Measurements from ENCODE around the gene ZMIZ2.

DNA sequence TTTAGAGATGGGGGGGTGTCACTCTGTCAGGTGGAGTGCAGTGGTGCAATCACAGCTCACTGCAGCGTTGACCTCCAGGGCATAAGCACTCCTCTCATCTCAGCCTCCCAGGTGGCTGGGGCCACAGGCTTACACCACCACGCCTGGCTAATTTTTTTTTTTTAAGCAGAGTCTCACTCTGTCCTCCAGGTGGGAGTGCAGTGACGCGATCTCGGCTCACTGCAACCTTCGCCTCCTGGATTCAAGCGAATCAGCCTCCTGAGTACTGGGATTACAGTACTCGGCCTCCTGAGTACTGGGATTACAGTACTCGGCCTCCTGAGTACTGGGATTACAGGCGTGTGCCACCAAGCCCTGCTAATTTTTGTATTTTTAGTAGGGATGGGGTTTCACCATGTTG, 24.2 kb downstream of the ZMIZ2 start:
- TF ChIP-seq, protein P1, sequence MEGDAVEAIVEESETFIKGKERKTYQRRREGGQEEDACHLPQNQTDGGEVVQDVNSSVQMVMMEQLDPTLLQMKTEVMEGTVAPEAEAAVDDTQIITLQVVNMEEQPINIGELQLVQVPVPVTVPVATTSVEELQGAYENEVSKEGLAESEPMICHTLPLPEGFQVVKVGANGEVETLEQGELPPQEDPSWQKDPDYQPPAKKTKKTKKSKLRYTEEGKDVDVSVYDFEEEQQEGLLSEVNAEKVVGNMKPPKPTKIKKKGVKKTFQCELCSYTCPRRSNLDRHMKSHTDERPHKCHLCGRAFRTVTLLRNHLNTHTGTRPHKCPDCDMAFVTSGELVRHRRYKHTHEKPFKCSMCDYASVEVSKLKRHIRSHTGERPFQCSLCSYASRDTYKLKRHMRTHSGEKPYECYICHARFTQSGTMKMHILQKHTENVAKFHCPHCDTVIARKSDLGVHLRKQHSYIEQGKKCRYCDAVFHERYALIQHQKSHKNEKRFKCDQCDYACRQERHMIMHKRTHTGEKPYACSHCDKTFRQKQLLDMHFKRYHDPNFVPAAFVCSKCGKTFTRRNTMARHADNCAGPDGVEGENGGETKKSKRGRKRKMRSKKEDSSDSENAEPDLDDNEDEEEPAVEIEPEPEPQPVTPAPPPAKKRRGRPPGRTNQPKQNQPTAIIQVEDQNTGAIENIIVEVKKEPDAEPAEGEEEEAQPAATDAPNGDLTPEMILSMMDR (conservative IDR thresholded peaks at IDR 0.05 in 1 of 2, IDR thresholded peaks at IDR 0.05 in 1 of 2; ENCODE audit: extremely low read depth in 1 of 2, insufficient read depth in 1 of 2, low read depth in 1 of 2, low read length in 2 of 2) = no peak
- TF ChIP-seq EZH2 (IDR thresholded peaks at IDR 0.05; ENCODE audit: borderline replicate concordance, low read length) = no peak
